Body of pancreas (tissue), 4 donors: ENCODE measurements around the gene HORMAD2.
"Not testable (repeated sequence)": the region's sequence is repeated elsewhere in the genome, so short reads cannot be mapped to it uniquely, and the experiment has no call there.

Experiments used
- CTCF ChIP-seq, 7 experiments: fragments of 450-650 bp in 4 of 7; fragments of 200-600 bp in 3 of 7; sonication (generic) in 3 of 7; IDR thresholded peaks; one replicate each; pipeline ENCODE4 v1.5.1; 2016 to 2019; ENCODE audit warnings: antibody characterized with exemption in 7 of 7
- POLR2A ChIP-seq, 3 donors: fragments of 450-650 bp; IDR thresholded peaks; one replicate each; pipeline ENCODE4 v1.6.1; 2016; ENCODE audit warnings: antibody characterized with exemption in 3 of 3, mild to moderate bottlenecking in 2 of 3

DNA sequence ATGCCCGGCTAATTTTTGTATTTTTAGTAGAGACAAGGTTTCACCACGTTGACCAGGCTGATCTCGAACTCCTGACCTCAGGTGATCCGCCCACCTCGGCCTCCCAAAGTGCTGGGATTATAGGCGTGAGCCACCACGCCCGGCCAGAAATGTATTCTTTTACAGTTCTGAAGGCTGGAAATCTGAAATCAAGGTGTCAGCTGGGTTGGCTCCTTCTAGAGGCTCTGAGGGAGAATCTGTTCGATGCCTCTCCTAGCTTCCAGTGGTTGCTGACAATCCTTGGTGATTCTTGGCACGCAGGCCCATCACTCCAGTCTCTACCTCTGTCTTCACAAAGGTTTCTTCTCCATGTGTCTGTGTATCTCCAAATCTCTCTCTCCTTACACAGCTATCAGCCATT is 120.6 kb downstream of the HORMAD2 start:
- TF ChIP-seq CTCF, POLR2A (IDR thresholded peaks at IDR 0.05): not testable (repeated sequence)
